Measurements from ENCODE around the gene MKLN1.

- TF ChIP-seq SP1 (IDR thresholded peaks at IDR 0.05; ENCODE audit: low read depth): no peak
- TF ChIP-seq CTCF (IDR thresholded peaks at IDR 0.05 in 2 of 3, conservative IDR thresholded peaks at IDR 0.05 in 1 of 3; ENCODE audit: borderline replicate concordance in 1 of 3, insufficient read depth in 1 of 3, low read depth in 2 of 3, low read length in 2 of 3): no peak
- TF ChIP-seq, protein P1, sequence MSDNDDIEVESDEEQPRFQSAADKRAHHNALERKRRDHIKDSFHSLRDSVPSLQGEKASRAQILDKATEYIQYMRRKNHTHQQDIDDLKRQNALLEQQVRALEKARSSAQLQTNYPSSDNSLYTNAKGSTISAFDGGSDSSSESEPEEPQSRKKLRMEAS (IDR thresholded peaks at IDR 0.05): no peak
- TF ChIP-seq EGR1 (IDR thresholded peaks at IDR 0.05; ENCODE audit: low read depth): no peak
- no peak for TF ChIP-seq EZH2 (IDR thresholded peaks at IDR 0.05)
- no peak for TF ChIP-seq RAD21 (IDR thresholded peaks at IDR 0.05; ENCODE audit: low read depth)
- no peak for TF ChIP-seq POLR2AphosphoS5 (IDR thresholded peaks at IDR 0.05; ENCODE audit: low read depth, low read length)
Observed at GRCh38 chr7:131279044-131279443, 48.6 kb upstream of the MKLN1 start.

Data from HCT116 (cell line).